Colonic mucosa (tissue), 4 donors: ENCODE results near the gene CA5B. TPM values are rescaled to one million over a fixed set of nuclear protein-coding genes. Genes with fewer than 3 reads are reported as not detected.
"Not testable (repeated sequence)": the region's sequence is repeated elsewhere in the genome, so short reads cannot be mapped to it uniquely, and the experiment has no call there.

Source experiments
- DNase-seq: peaks from one replicate; pipeline ENCODE4 v3.0.0-alpha.2; 2020
- H3K27ac ChIP-seq: fragments of 200-600 bp; one replicate; pipeline ENCODE4 v1.8.0; 2021
- H3K27me3 ChIP-seq: fragments of 200-600 bp; one replicate; pipeline ENCODE4 v1.8.0; 2021
- H3K36me3 ChIP-seq: fragments of 200-600 bp; one replicate; pipeline ENCODE4 v1.8.0; 2021
- H3K4me1 ChIP-seq: fragments of 200-600 bp; one replicate; pipeline ENCODE4 v1.8.0; 2021; ENCODE audit warnings: mild to moderate bottlenecking
- H3K4me3 ChIP-seq: fragments of 200-600 bp; one replicate; pipeline ENCODE4 v1.8.0; 2021
- H3K9ac ChIP-seq, 2 donors: one replicate each; pipeline ENCODE4 v1.7.0; 2013; ENCODE audit warnings: control low read depth in 2 of 2, low read depth in 2 of 2, low read length in 2 of 2
- H3K9me3 ChIP-seq: fragments of 200-600 bp; one replicate; pipeline ENCODE4 v1.8.0; 2021
- intact Hi-C: fragments of 100-400 bp; cut with DNase I; formaldehyde crosslinking; loops from one replicate; pipeline ENCODE4 v1.14.1; 2022
- total RNA-seq, 2 donors: library from RNA; stranded (reverse); fragmentation: NEBNext Ultra II Directional in 1 of 2; extraction: Animal tissue kit (Norgen Biotek cat#: 25700) in 1 of 2; gene quantifications; one replicate each; pipeline ENCODE4 v1.2.1, GENCODE V29; 2021
- TF ChIP-seq, protein P1 (sequence below): fragments of 200-600 bp; IDR thresholded peaks from one replicate; pipeline ENCODE4 v1.8.0; 2022; ENCODE audit warnings: antibody characterized with exemption, mild to moderate bottlenecking
- donor health status: healthy.
- donor health status: DM: no; HTN: no; CAD: no.
- donor health status: DM: no; HTN: no; CAD: no.

The CA5B gene
- total RNA-seq, 2 donors from 2014 or later = 5.2 to 5.7 TPM

DNA sequence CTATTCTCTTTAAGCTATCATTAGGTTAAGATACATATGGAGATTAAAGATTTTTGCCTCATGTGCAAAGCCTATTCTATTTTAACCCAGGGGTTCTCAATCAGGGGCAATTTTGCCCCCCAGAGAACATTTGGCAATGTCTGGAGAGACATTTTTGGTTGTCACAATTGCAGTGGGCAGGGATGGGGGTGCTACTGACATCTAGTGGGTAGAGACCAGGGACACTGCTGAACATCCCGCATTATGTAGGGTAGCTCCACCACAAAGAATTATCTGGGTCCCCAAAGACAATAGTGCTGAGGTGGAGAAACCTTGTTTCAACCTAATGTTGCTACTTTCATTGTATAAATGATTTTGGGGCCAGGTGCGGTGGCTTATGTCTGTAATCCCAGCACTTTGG is 13.2 kb upstream of the CA5B start:
- no peak for DNase-seq
- no peaks in the 10 kb centered on the region for H3K9me3 ChIP-seq
- TF ChIP-seq, protein P1, sequence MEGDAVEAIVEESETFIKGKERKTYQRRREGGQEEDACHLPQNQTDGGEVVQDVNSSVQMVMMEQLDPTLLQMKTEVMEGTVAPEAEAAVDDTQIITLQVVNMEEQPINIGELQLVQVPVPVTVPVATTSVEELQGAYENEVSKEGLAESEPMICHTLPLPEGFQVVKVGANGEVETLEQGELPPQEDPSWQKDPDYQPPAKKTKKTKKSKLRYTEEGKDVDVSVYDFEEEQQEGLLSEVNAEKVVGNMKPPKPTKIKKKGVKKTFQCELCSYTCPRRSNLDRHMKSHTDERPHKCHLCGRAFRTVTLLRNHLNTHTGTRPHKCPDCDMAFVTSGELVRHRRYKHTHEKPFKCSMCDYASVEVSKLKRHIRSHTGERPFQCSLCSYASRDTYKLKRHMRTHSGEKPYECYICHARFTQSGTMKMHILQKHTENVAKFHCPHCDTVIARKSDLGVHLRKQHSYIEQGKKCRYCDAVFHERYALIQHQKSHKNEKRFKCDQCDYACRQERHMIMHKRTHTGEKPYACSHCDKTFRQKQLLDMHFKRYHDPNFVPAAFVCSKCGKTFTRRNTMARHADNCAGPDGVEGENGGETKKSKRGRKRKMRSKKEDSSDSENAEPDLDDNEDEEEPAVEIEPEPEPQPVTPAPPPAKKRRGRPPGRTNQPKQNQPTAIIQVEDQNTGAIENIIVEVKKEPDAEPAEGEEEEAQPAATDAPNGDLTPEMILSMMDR = no peak
- no peaks in the 10 kb centered on the region for H3K27me3 ChIP-seq
- no peak overlapping the region for H3K4me3 ChIP-seq
- H3K4me1 ChIP-seq = no peaks in the 10 kb centered on the region
- intact Hi-C loops = no loop called here
- no peak overlapping the region for H3K27ac ChIP-seq
- H3K36me3 ChIP-seq = no peaks in the 10 kb centered on the region
- no peak overlapping the region for H3K9ac ChIP-seq

GRCh38 chrX:15731368-15731767 is 6.7 kb upstream of the CA5B start:
- H3K27ac ChIP-seq, intact Hi-C loops, H3K4me3 ChIP-seq, H3K9me3 ChIP-seq, H3K4me1 ChIP-seq, DNase-seq, H3K27me3 ChIP-seq, H3K36me3 ChIP-seq, H3K9ac ChIP-seq: not testable (repeated sequence)

- TF ChIP-seq, protein P1 = no peak
- Histone ChIP-seq H3K4me1 (no peaks in the 10 kb centered on the region), H3K36me3 (no peaks in the 10 kb centered on the region), H3K27me3 (no peaks in the 10 kb centered on the region), H3K9ac (peak overlapping the region in 1 of 2 donors; percentile 21), H3K27ac (no peak overlapping the region), H3K4me3 (peak overlapping the region; percentile 46), H3K9me3 (no peaks in the 10 kb centered on the region)
- intact Hi-C loops = no loop called here
- no peak for DNase-seq
Measured at GRCh38 chrX:15737190-15737958, 696 bp upstream of the CA5B start.

DNA sequence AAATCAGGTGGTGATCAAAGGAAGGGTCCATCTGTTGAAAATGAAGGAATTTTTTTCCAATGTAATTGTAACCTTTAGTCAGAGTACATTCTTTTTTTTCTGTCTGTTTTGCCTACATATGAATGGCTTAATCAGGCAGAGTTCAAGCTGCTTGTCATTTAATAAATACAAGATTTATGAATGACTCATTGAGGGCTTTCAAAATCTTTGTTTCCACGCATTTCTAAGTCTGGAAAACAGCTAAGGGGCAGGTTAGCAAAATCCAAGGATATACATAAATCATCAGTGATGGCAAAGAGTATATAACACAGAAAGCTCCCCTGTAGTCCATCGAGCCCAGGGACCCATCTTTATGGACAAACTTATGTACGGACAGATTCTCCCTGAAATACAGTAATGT is 1.8 kb downstream of the CA5B start:
- Histone ChIP-seq H3K9ac (no peak overlapping the region), H3K9me3 (no peaks in the 10 kb centered on the region), H3K27ac (no peak overlapping the region), H3K4me3 (no peak overlapping the region), H3K4me1 (no peaks in the 10 kb centered on the region), H3K36me3 (no peaks in the 10 kb centered on the region), H3K27me3 (no peaks in the 10 kb centered on the region)
- intact Hi-C loops = no loop called here
- no peak for DNase-seq
- TF ChIP-seq, protein P1 = no peak

DNA sequence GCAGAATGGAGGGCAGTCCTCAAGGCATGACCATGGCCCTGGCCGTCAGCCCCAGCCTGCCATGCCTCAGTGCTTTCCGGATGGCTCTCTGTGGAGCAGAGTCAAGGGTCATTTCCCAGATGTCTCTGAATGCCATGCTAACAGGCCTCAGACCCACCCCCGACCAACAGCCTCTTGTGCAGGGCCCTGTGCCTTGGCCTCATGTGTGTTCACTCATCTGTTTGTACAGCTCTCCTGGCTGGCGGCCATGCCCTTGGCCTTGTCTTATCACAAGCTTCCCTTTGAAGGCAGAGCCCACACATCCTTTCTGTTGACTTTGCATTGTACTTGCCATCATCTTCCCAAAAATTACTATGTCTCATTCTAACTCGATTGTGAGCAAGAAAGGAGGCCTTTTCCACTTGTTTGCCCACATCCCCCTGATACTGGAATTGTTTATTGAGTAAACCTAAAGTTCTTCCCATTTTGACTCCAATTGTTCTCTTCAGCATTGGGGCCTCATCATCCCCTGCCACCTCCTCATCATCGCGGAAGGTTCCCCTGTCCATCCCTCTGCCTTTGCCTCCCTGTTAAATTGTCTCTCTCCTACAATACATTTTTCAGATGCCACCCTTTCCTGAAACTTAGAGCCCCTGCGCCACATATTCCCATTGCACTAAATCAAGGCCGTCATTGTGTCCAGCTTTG is 6.3 kb downstream of the CA5B start:
- Histone ChIP-seq H3K9me3 (no peaks in the 10 kb centered on the region), H3K36me3 (no peaks in the 10 kb centered on the region), H3K4me1 (no peaks in the 10 kb centered on the region), H3K4me3 (no peak overlapping the region), H3K9ac (no peak overlapping the region), H3K27ac (no peak overlapping the region), H3K27me3 (no peaks in the 10 kb centered on the region)
- DNase-seq = no peak
- TF ChIP-seq, protein P1 = no peak
- intact Hi-C loops = no loop called here

- TF ChIP-seq, protein P1 = no peak
- H3K27ac ChIP-seq = no peak overlapping the region
- no peaks in the 10 kb centered on the region for H3K27me3 ChIP-seq
- H3K4me1 ChIP-seq = no peaks in the 10 kb centered on the region
- no peaks in the 10 kb centered on the region for H3K36me3 ChIP-seq
- no peak for DNase-seq
- H3K9me3 ChIP-seq = no peaks in the 10 kb centered on the region
- intact Hi-C loops = no loop called here
- H3K9ac ChIP-seq = no peak overlapping the region
- H3K4me3 ChIP-seq = no peak overlapping the region
Measured at GRCh38 chrX:15745179-15745578, 7.1 kb downstream of the CA5B start.

DNA sequence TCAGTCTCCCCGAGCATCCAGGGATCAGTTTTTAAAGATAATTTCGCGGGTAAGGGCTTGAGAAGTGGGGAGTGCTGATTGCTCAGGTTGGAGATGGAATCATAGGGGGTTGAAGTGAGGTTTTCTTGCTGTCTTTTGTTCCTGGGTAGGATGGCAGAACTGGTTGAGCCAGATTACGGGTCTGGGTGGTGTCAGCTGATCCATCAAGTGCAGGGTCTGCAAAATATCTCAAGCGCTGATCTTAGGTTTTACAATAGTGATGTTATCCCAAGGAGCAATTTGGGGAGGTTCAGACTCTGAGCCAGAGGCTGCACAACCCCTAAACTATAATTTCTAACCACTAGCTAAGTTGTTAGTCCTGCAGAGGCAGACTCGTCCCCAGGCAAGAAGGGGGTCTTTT is 8.6 kb downstream of the CA5B start:
- intact Hi-C loops, H3K9ac ChIP-seq, DNase-seq, H3K4me3 ChIP-seq, H3K4me1 ChIP-seq, H3K36me3 ChIP-seq, H3K27ac ChIP-seq, H3K9me3 ChIP-seq, H3K27me3 ChIP-seq: not testable (repeated sequence)
